H9 (cell line): ENCODE data around the gene TMPRSS6. TPM values are rescaled to one million over a fixed set of nuclear protein-coding genes. Genes with fewer than 3 reads are reported as not detected.

Source experiments
- DNase-seq: peaks from one replicate; pipeline ENCODE4 v3.0.0-alpha.2; 2017
- H2AFZ ChIP-seq: one replicate; pipeline ENCODE4 v1.6.1; 2013; ENCODE audit warnings: mild to moderate bottlenecking, low read length, control low read depth, moderate library complexity
- H2AK5ac ChIP-seq: 2 replicates; pipeline ENCODE4 v1.6.1; 2013; ENCODE audit warnings: low read length, control low read depth, mixed read lengths; ENCODE audit not compliant: insufficient read length
- H2BK120ac ChIP-seq: one replicate; pipeline ENCODE4 v1.6.1; 2013; ENCODE audit warnings: low read depth, mild to moderate bottlenecking, low read length, control low read depth, inconsistent platforms; ENCODE audit not compliant: poor library complexity, severe bottlenecking
- H2BK12ac ChIP-seq: 2 replicates; pipeline ENCODE4 v1.6.1; 2013; ENCODE audit warnings: low read length, control low read depth, mixed read lengths, low read depth; ENCODE audit not compliant: insufficient read length
- H2BK15ac ChIP-seq: 2 replicates; pipeline ENCODE4 v1.6.1; 2013; ENCODE audit warnings: low read depth, low read length, control low read depth
- H2BK20ac ChIP-seq: one replicate; pipeline ENCODE4 v1.6.1; 2013; ENCODE audit warnings: low read depth, mild to moderate bottlenecking, low read length, control low read depth, inconsistent platforms; ENCODE audit not compliant: poor library complexity, severe bottlenecking
- H2BK5ac ChIP-seq: 2 replicates; pipeline ENCODE4 v1.6.1; 2013; ENCODE audit warnings: low read length, control low read depth, mixed read lengths; ENCODE audit not compliant: insufficient read length
- H3K14ac ChIP-seq: 2 replicates; pipeline ENCODE4 v1.6.1; 2013; ENCODE audit warnings: low read length, control low read depth; ENCODE audit not compliant: insufficient read depth
- H3K18ac ChIP-seq: 2 replicates; pipeline ENCODE4 v1.6.1; 2013; ENCODE audit warnings: low read depth, mild to moderate bottlenecking, mixed read lengths, low read length, control low read depth; ENCODE audit not compliant: insufficient read length
- H3K23ac ChIP-seq: 2 replicates; pipeline ENCODE4 v1.6.1; 2013; ENCODE audit warnings: low read length, control low read depth, mixed read lengths, low read depth; ENCODE audit not compliant: insufficient read length
- H3K23me2 ChIP-seq: 2 replicates; pipeline ENCODE4 v1.6.1; 2013; ENCODE audit warnings: low read depth, mild to moderate bottlenecking, mixed read lengths, low read length, control low read depth; ENCODE audit not compliant: insufficient read length, poor library complexity, severe bottlenecking
- H3K27ac ChIP-seq: 2 replicates; pipeline ENCODE4 v1.5.1; 2013; ENCODE audit warnings: low read length, control low read depth, mixed read lengths, low read depth; ENCODE audit not compliant: insufficient read length
- H3K27me3 ChIP-seq: 2 replicates; pipeline ENCODE4 v1.6.1; 2013; ENCODE audit warnings: low read length, control low read depth, inconsistent platforms; ENCODE audit not compliant: insufficient read depth
- H3K4ac ChIP-seq: 2 replicates; pipeline ENCODE4 v1.6.1; 2013; ENCODE audit warnings: low read depth, mild to moderate bottlenecking, control low read depth, inconsistent platforms, low read length, moderate library complexity
- H3K4me1 ChIP-seq: 2 replicates; pipeline ENCODE4 v1.6.1; 2013; ENCODE audit warnings: low read length, control low read depth, inconsistent platforms; ENCODE audit not compliant: insufficient read depth
- H3K4me2 ChIP-seq: 2 replicates; pipeline ENCODE4 v1.6.1; 2013; ENCODE audit warnings: low read length, control low read depth, mixed read lengths; ENCODE audit not compliant: insufficient read length, insufficient read depth
- H3K56ac ChIP-seq: 2 replicates; pipeline ENCODE4 v1.6.1; 2013; ENCODE audit warnings: low read depth, mild to moderate bottlenecking, mixed read lengths, low read length, control low read depth; ENCODE audit not compliant: insufficient read length
- H3K79me1 ChIP-seq: 2 replicates; pipeline ENCODE4 v1.6.1; 2013; ENCODE audit warnings: low read depth, mild to moderate bottlenecking, moderate library complexity, low read length, control low read depth, inconsistent platforms; ENCODE audit not compliant: insufficient read depth, poor library complexity, severe bottlenecking
- H3K79me2 ChIP-seq: 2 replicates; pipeline ENCODE4 v1.6.1; 2013; ENCODE audit warnings: low read length, control low read depth, inconsistent platforms; ENCODE audit not compliant: insufficient read depth
- H3K9ac ChIP-seq: 2 replicates; pipeline ENCODE4 v1.6.1; 2013; ENCODE audit warnings: low read length, control low read depth, mixed read lengths; ENCODE audit not compliant: insufficient read length; ENCODE audit errors: extremely low read depth
- H3K9me3 ChIP-seq: one replicate; pipeline ENCODE4 v1.6.1; 2013; ENCODE audit warnings: low read depth, low read length, inconsistent platforms; ENCODE audit not compliant: control insufficient read depth
- H3T11ph ChIP-seq: one replicate; pipeline ENCODE4 v1.6.1; 2013; ENCODE audit warnings: mild to moderate bottlenecking, low read length, control low read depth, inconsistent platforms
- H4K20me1 ChIP-seq: one replicate; pipeline ENCODE4 v1.6.1; 2013; ENCODE audit not compliant: control insufficient read depth, insufficient read length, insufficient read depth
- H4K5ac ChIP-seq: 2 replicates; pipeline ENCODE4 v1.6.1; 2013; ENCODE audit warnings: low read depth, mild to moderate bottlenecking, mixed read lengths, low read length, control low read depth; ENCODE audit not compliant: insufficient read length
- H4K8ac ChIP-seq: replicated peaks from 2 replicates; pipeline ENCODE4 v1.6.1; 2013; ENCODE audit warnings: low read length, control low read depth, mixed read lengths, low read depth; ENCODE audit not compliant: insufficient read length
- H4K91ac ChIP-seq: 2 replicates; pipeline ENCODE4 v1.6.1; 2013; ENCODE audit warnings: low read depth, mild to moderate bottlenecking, moderate library complexity, mixed read lengths, low read length, control low read depth; ENCODE audit not compliant: insufficient read length
- H3K27ac Mint-ChIP-seq, 3 experiments: 2 replicates in 2 of 3; 3 replicates in 1 of 3; pipeline ENCODE4 v1.8.0; 2020 to 2021; ENCODE audit warnings: mixed read lengths in 3 of 3, mild to moderate bottlenecking in 1 of 3, moderate library complexity in 1 of 3
- H3K27me3 Mint-ChIP-seq: 2 replicates; pipeline ENCODE4 v1.8.0; 2021; ENCODE audit warnings: low read depth, mild to moderate bottlenecking, moderate library complexity, mixed read lengths
- H3K36me3 Mint-ChIP-seq, 3 experiments: 2 replicates in 2 of 3; 3 replicates in 1 of 3; pipeline ENCODE4 v1.8.0; 2020 to 2021; ENCODE audit warnings: low read depth in 3 of 3, mixed read lengths in 3 of 3; ENCODE audit not compliant: insufficient read depth in 1 of 3
- H3K4me1 Mint-ChIP-seq, 2 experiments: 2 replicates each; pipeline ENCODE4 v1.8.0; 2020; ENCODE audit warnings: mixed read lengths in 2 of 2
- H3K4me3 Mint-ChIP-seq, 2 experiments: 2 replicates in 1 of 2; 3 replicates in 1 of 2; pipeline ENCODE4 v1.8.0; 2020 to 2021; ENCODE audit warnings: mild to moderate bottlenecking in 2 of 2, mixed read lengths in 2 of 2, moderate library complexity in 1 of 2
- H3K9me3 Mint-ChIP-seq, 2 experiments: 2 replicates in 1 of 2; 3 replicates in 1 of 2; pipeline ENCODE4 v1.8.0; 2020; ENCODE audit warnings: mild to moderate bottlenecking in 2 of 2, mixed read lengths in 2 of 2, moderate library complexity in 1 of 2
- CTCF ChIP-seq: fragments of 200-600 bp; sonication (generic); conservative IDR thresholded peaks from 3 replicates; pipeline ENCODE4 v1.8.0; 2021; ENCODE audit warnings: antibody characterized with exemption, mild to moderate bottlenecking
- WGBS: extraction: QIAGEN DNeasy Blood & Tissue Kit; methylation state at CpG from one replicate; pipeline ENCODE4 v1.1.7; 2013; ENCODE audit warnings: missing lambda C conversion rate, low lambda C conversion rate, mixed read lengths; ENCODE audit not compliant: insufficient read length; ENCODE audit errors: extremely low coverage; 5-methylcytosine and 5-hydroxymethylcytosine counted together
- total RNA-seq: library from RNA; stranded (reverse); gene quantifications from 2 replicates; pipeline ENCODE4 v1.2.1, GENCODE V29; 2021

TMPRSS6 gene
- total RNA-seq, 1 experiment from 2014 or later = not detected

- Histone ChIP-seq H4K8ac (no peak overlapping the region), H4K91ac (no peak overlapping the region), H3K4me1 (no peaks in the 10 kb centered on the region; the same call in 1 of the 2 replicates), H3K27me3 (no peaks in the 10 kb centered on the region), H3K23ac (no peak overlapping the region), H4K20me1 (peaks cover 3% of the 10 kb centered on the region), H3K27ac (no peak overlapping the region), H3K4me2 (no peak overlapping the region), H3K14ac (no peak overlapping the region), H3K4ac (no peak overlapping the region), H2BK20ac (no peak overlapping the region), H3K79me2 (no peaks in the 10 kb centered on the region), H2AK5ac (no peak overlapping the region), H3K79me1 (no peaks in the 10 kb centered on the region), H3K23me2 (no peaks in the 10 kb centered on the region), H2AFZ (no peak overlapping the region), H3K9ac (no peak overlapping the region), H3K56ac (no peak overlapping the region), H3T11ph (no peak overlapping the region), H4K5ac (no peak overlapping the region), H2BK12ac (no peak overlapping the region), H2BK15ac (no peak overlapping the region), H3K18ac (no peak overlapping the region), H3K9me3 (no peaks in the 10 kb centered on the region), H2BK5ac (no peak overlapping the region), H2BK120ac (no peak overlapping the region)
- Mint-ChIP-seq H3K27me3 (peaks cover 5% of the 10 kb centered on the region; the same call in 1 of the 2 replicates), H3K9me3 (no peaks in the 10 kb centered on the region), H3K27ac (peak overlapping the region in 2 of 3 experiments; percentile 68 to 93; a peak in 3 of 7 replicates), H3K4me1 (peaks cover 34 to 36% of the 10 kb centered on the region in 2 experiments), H3K36me3 (peaks cover 9 to 42% (median 31%) of the 10 kb centered on the region in 3 experiments; a peak in 6 of 7 replicates), H3K4me3 (no peak overlapping the region)
- TF ChIP-seq CTCF = peak; percentile 48
- DNase-seq = no peak
- no CpG with 5 or more reads among the region's 14 CpGs for WGBS
Observed at GRCh38 chr22:37030560-37031281, 78.8 kb downstream of the TMPRSS6 start.
